Measurements from ENCODE around the gene CREBL2. TPM values are rescaled to one million over a fixed set of nuclear protein-coding genes. Genes with fewer than 3 reads are reported as not detected.

CREBL2 gene
- total RNA-seq, 1 donor from 2014 or later = 42.8 TPM

- H3K27ac ChIP-seq = no peak overlapping the region
- no peak for DNase-seq
- intact Hi-C loops (cut with DNase I) = no loop called here
Observed at GRCh38 chr12:12686925-12687324, 75.2 kb downstream of the CREBL2 start.

GRCh38 chr12:12689647-12690300, 78.1 kb downstream of the CREBL2 start:
- Histone ChIP-seq H3K4me3 (no peak overlapping the region), H3K27me3 (no peaks in the 10 kb centered on the region), H3K4me1 (no peaks in the 10 kb centered on the region), H3K9me3 (no peaks in the 10 kb centered on the region), H3K36me3 (no peaks in the 10 kb centered on the region), H3K27ac (no peak overlapping the region)
- no peak for TF ChIP-seq CTCF (IDR thresholded peaks at IDR 0.05)
- DNase-seq (no peak), ATAC-seq (no peak)
- intact Hi-C loops (cut with DNase I) = no loop called here

More at GRCh38 chr12:12686925-12687324, 75.2 kb downstream of the CREBL2 start:
- ATAC-seq = no peak
- H3K4me3 ChIP-seq = no peak overlapping the region
- no peaks in the 10 kb centered on the region for H3K36me3 ChIP-seq
- no peaks in the 10 kb centered on the region for H3K27me3 ChIP-seq
- no peaks in the 10 kb centered on the region for H3K9me3 ChIP-seq
- H3K4me1 ChIP-seq = no peaks in the 10 kb centered on the region
- TF ChIP-seq CTCF (IDR thresholded peaks at IDR 0.05) = no peak

- no peak for TF ChIP-seq CTCF (IDR thresholded peaks at IDR 0.05)
- H3K9me3 ChIP-seq = no peaks in the 10 kb centered on the region
- no peaks in the 10 kb centered on the region for H3K4me1 ChIP-seq
- no peak overlapping the region for H3K27ac ChIP-seq
- DNase-seq = no peak
- H3K27me3 ChIP-seq = no peaks in the 10 kb centered on the region
- no peak overlapping the region for H3K4me3 ChIP-seq
- intact Hi-C loops (cut with DNase I) = no loop called here
- H3K36me3 ChIP-seq = no peaks in the 10 kb centered on the region
- no peak for ATAC-seq
Observed at GRCh38 chr12:12691549-12691948, 79.9 kb downstream of the CREBL2 start.

- no peaks in the 10 kb centered on the region for H3K27me3 ChIP-seq
- peaks cover 7% of the 10 kb centered on the region for H3K4me1 ChIP-seq
- no peak for ATAC-seq
- H3K36me3 ChIP-seq = no peaks in the 10 kb centered on the region
- intact Hi-C loops (cut with DNase I) = no loop called here
- TF ChIP-seq CTCF (IDR thresholded peaks at IDR 0.05) = no peak
- H3K27ac ChIP-seq = no peak overlapping the region
- no peaks in the 10 kb centered on the region for H3K9me3 ChIP-seq
- DNase-seq = no peak
- no peak overlapping the region for H3K4me3 ChIP-seq
Observed at GRCh38 chr12:12693111-12693671, 81.5 kb downstream of the CREBL2 start.

Other genes starting within 250 kb of the CREBL2 start
- gene DUSP16, start 49.0 kb upstream of the CREBL2 start, total RNA-seq = 50.6 TPM
- not detected for gene GPR19, start 84.3 kb downstream of the CREBL2 start, total RNA-seq
- 51.4 TPM for gene CDKN1B, start 105.5 kb downstream of the CREBL2 start, total RNA-seq
- gene APOLD1, start 173.8 kb downstream of the CREBL2 start, total RNA-seq = 14.4 TPM
- 59.6 TPM for gene DDX47, start 201.5 kb downstream of the CREBL2 start, total RNA-seq